H9 (cell line): ENCODE results near the gene SLC22A31. TPM values are rescaled to one million over a fixed set of nuclear protein-coding genes. Genes with fewer than 3 reads are reported as not detected.

Source experiments
- DNase-seq: peaks from one replicate; pipeline ENCODE4 v3.0.0-alpha.2; 2017
- H2AFZ ChIP-seq: one replicate; pipeline ENCODE4 v1.6.1; 2013; ENCODE audit warnings: mild to moderate bottlenecking, low read length, control low read depth, moderate library complexity
- H2AK5ac ChIP-seq: 2 replicates; pipeline ENCODE4 v1.6.1; 2013; ENCODE audit warnings: low read length, control low read depth, mixed read lengths; ENCODE audit not compliant: insufficient read length
- H2BK120ac ChIP-seq: one replicate; pipeline ENCODE4 v1.6.1; 2013; ENCODE audit warnings: low read depth, mild to moderate bottlenecking, low read length, control low read depth, inconsistent platforms; ENCODE audit not compliant: poor library complexity, severe bottlenecking
- H2BK12ac ChIP-seq: 2 replicates; pipeline ENCODE4 v1.6.1; 2013; ENCODE audit warnings: low read length, control low read depth, mixed read lengths, low read depth; ENCODE audit not compliant: insufficient read length
- H2BK15ac ChIP-seq: 2 replicates; pipeline ENCODE4 v1.6.1; 2013; ENCODE audit warnings: low read depth, low read length, control low read depth
- H2BK20ac ChIP-seq: one replicate; pipeline ENCODE4 v1.6.1; 2013; ENCODE audit warnings: low read depth, mild to moderate bottlenecking, low read length, control low read depth, inconsistent platforms; ENCODE audit not compliant: poor library complexity, severe bottlenecking
- H2BK5ac ChIP-seq: 2 replicates; pipeline ENCODE4 v1.6.1; 2013; ENCODE audit warnings: low read length, control low read depth, mixed read lengths; ENCODE audit not compliant: insufficient read length
- H3K14ac ChIP-seq: 2 replicates; pipeline ENCODE4 v1.6.1; 2013; ENCODE audit warnings: low read length, control low read depth; ENCODE audit not compliant: insufficient read depth
- H3K18ac ChIP-seq: 2 replicates; pipeline ENCODE4 v1.6.1; 2013; ENCODE audit warnings: low read depth, mild to moderate bottlenecking, mixed read lengths, low read length, control low read depth; ENCODE audit not compliant: insufficient read length
- H3K23ac ChIP-seq: 2 replicates; pipeline ENCODE4 v1.6.1; 2013; ENCODE audit warnings: low read length, control low read depth, mixed read lengths, low read depth; ENCODE audit not compliant: insufficient read length
- H3K23me2 ChIP-seq: 2 replicates; pipeline ENCODE4 v1.6.1; 2013; ENCODE audit warnings: low read depth, mild to moderate bottlenecking, mixed read lengths, low read length, control low read depth; ENCODE audit not compliant: insufficient read length, poor library complexity, severe bottlenecking
- H3K27ac ChIP-seq: 2 replicates; pipeline ENCODE4 v1.5.1; 2013; ENCODE audit warnings: low read length, control low read depth, mixed read lengths, low read depth; ENCODE audit not compliant: insufficient read length
- H3K27me3 ChIP-seq: 2 replicates; pipeline ENCODE4 v1.6.1; 2013; ENCODE audit warnings: low read length, control low read depth, inconsistent platforms; ENCODE audit not compliant: insufficient read depth
- H3K4ac ChIP-seq: 2 replicates; pipeline ENCODE4 v1.6.1; 2013; ENCODE audit warnings: low read depth, mild to moderate bottlenecking, control low read depth, inconsistent platforms, low read length, moderate library complexity
- H3K4me1 ChIP-seq: 2 replicates; pipeline ENCODE4 v1.6.1; 2013; ENCODE audit warnings: low read length, control low read depth, inconsistent platforms; ENCODE audit not compliant: insufficient read depth
- H3K4me2 ChIP-seq: 2 replicates; pipeline ENCODE4 v1.6.1; 2013; ENCODE audit warnings: low read length, control low read depth, mixed read lengths; ENCODE audit not compliant: insufficient read length, insufficient read depth
- H3K56ac ChIP-seq: 2 replicates; pipeline ENCODE4 v1.6.1; 2013; ENCODE audit warnings: low read depth, mild to moderate bottlenecking, mixed read lengths, low read length, control low read depth; ENCODE audit not compliant: insufficient read length
- H3K79me1 ChIP-seq: 2 replicates; pipeline ENCODE4 v1.6.1; 2013; ENCODE audit warnings: low read depth, mild to moderate bottlenecking, moderate library complexity, low read length, control low read depth, inconsistent platforms; ENCODE audit not compliant: insufficient read depth, poor library complexity, severe bottlenecking
- H3K79me2 ChIP-seq: 2 replicates; pipeline ENCODE4 v1.6.1; 2013; ENCODE audit warnings: low read length, control low read depth, inconsistent platforms; ENCODE audit not compliant: insufficient read depth
- H3K9ac ChIP-seq: 2 replicates; pipeline ENCODE4 v1.6.1; 2013; ENCODE audit warnings: low read length, control low read depth, mixed read lengths; ENCODE audit not compliant: insufficient read length; ENCODE audit errors: extremely low read depth
- H3K9me3 ChIP-seq: one replicate; pipeline ENCODE4 v1.6.1; 2013; ENCODE audit warnings: low read depth, low read length, inconsistent platforms; ENCODE audit not compliant: control insufficient read depth
- H3T11ph ChIP-seq: one replicate; pipeline ENCODE4 v1.6.1; 2013; ENCODE audit warnings: mild to moderate bottlenecking, low read length, control low read depth, inconsistent platforms
- H4K20me1 ChIP-seq: one replicate; pipeline ENCODE4 v1.6.1; 2013; ENCODE audit not compliant: control insufficient read depth, insufficient read length, insufficient read depth
- H4K5ac ChIP-seq: 2 replicates; pipeline ENCODE4 v1.6.1; 2013; ENCODE audit warnings: low read depth, mild to moderate bottlenecking, mixed read lengths, low read length, control low read depth; ENCODE audit not compliant: insufficient read length
- H4K8ac ChIP-seq: replicated peaks from 2 replicates; pipeline ENCODE4 v1.6.1; 2013; ENCODE audit warnings: low read length, control low read depth, mixed read lengths, low read depth; ENCODE audit not compliant: insufficient read length
- H4K91ac ChIP-seq: 2 replicates; pipeline ENCODE4 v1.6.1; 2013; ENCODE audit warnings: low read depth, mild to moderate bottlenecking, moderate library complexity, mixed read lengths, low read length, control low read depth; ENCODE audit not compliant: insufficient read length
- H3K27ac Mint-ChIP-seq, 3 experiments: 2 replicates in 2 of 3; 3 replicates in 1 of 3; pipeline ENCODE4 v1.8.0; 2020 to 2021; ENCODE audit warnings: mixed read lengths in 3 of 3, mild to moderate bottlenecking in 1 of 3, moderate library complexity in 1 of 3
- H3K27me3 Mint-ChIP-seq: 2 replicates; pipeline ENCODE4 v1.8.0; 2021; ENCODE audit warnings: low read depth, mild to moderate bottlenecking, moderate library complexity, mixed read lengths
- H3K36me3 Mint-ChIP-seq, 3 experiments: 2 replicates in 2 of 3; 3 replicates in 1 of 3; pipeline ENCODE4 v1.8.0; 2020 to 2021; ENCODE audit warnings: low read depth in 3 of 3, mixed read lengths in 3 of 3; ENCODE audit not compliant: insufficient read depth in 1 of 3
- H3K4me1 Mint-ChIP-seq, 2 experiments: 2 replicates each; pipeline ENCODE4 v1.8.0; 2020; ENCODE audit warnings: mixed read lengths in 2 of 2
- H3K4me3 Mint-ChIP-seq, 2 experiments: 2 replicates in 1 of 2; 3 replicates in 1 of 2; pipeline ENCODE4 v1.8.0; 2020 to 2021; ENCODE audit warnings: mild to moderate bottlenecking in 2 of 2, mixed read lengths in 2 of 2, moderate library complexity in 1 of 2
- H3K9me3 Mint-ChIP-seq, 2 experiments: 2 replicates in 1 of 2; 3 replicates in 1 of 2; pipeline ENCODE4 v1.8.0; 2020; ENCODE audit warnings: mild to moderate bottlenecking in 2 of 2, mixed read lengths in 2 of 2, moderate library complexity in 1 of 2
- CTCF ChIP-seq: fragments of 200-600 bp; sonication (generic); conservative IDR thresholded peaks from 3 replicates; pipeline ENCODE4 v1.8.0; 2021; ENCODE audit warnings: antibody characterized with exemption, mild to moderate bottlenecking
- WGBS: extraction: QIAGEN DNeasy Blood & Tissue Kit; methylation state at CpG from one replicate; pipeline ENCODE4 v1.1.7; 2013; ENCODE audit warnings: missing lambda C conversion rate, low lambda C conversion rate, mixed read lengths; ENCODE audit not compliant: insufficient read length; ENCODE audit errors: extremely low coverage; 5-methylcytosine and 5-hydroxymethylcytosine counted together
- total RNA-seq: library from RNA; stranded (reverse); gene quantifications from 2 replicates; pipeline ENCODE4 v1.2.1, GENCODE V29; 2021

Gene SLC22A31
- total RNA-seq, 1 experiment from 2014 or later, result 7.7 TPM

DNA sequence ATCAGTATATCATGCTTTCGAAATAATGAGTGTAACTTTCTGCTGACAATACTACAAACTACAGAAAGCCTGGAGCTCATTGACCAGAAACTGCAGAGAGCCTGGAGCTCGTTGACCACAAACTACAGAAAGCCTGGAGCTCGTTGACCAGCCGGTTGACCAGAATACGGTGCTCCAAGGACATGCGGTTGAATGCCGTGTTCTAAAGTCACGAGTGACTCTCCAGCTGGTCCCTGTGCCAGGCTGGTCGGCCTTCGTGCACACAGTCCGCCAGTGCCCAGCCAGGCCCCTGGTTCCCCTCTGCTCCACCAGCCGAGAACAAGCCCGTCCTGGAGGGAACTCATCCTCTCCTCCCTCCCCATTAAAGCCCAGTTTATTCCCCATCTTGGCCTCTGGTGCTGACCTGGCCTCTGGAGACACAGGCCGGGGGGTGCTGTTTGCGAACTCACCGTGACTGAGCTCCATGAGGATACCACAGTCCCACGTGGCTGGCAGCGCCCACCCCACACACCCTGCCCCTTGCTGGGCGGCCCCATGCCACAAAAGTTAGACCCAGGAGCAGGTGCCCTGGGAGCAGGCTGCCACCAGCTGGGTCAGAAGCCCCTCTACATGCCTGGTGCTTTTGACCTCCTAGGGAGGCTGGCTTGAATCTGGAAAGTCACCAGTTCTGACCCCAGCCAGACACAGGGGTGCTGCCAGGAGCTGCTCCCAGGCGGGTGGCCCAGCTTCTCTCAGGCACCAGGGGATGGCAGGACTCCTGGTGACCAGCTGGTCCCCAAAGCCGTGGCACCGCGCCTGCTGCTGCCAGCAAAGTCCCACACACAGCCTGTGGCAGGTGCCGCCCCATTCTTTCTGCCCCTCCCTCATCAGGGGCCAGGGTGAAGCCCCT, 44.2 kb downstream of the SLC22A31 start:
- H3K27me3 ChIP-seq, result no peaks in the 10 kb centered on the region
- no peak overlapping the region for H2BK5ac ChIP-seq
- no peak overlapping the region for H2BK15ac ChIP-seq
- H3K18ac ChIP-seq, result no peak overlapping the region
- no peak overlapping the region for H2BK20ac ChIP-seq
- H3K4me3 Mint-ChIP-seq, result no peak overlapping the region
- H2BK12ac ChIP-seq, result no peak overlapping the region
- no peak for TF ChIP-seq CTCF
- no peak overlapping the region for H3K23ac ChIP-seq
- H3K36me3 Mint-ChIP-seq, result peaks cover 2 to 9% (median 4%) of the 10 kb centered on the region in 3 experiments; a peak in 6 of 7 replicates
- H3K4me2 ChIP-seq, result no peak overlapping the region
- H3K4me1 ChIP-seq, result no peaks in the 10 kb centered on the region
- no peak overlapping the region for H2AK5ac ChIP-seq
- no peak overlapping the region for H3K9ac ChIP-seq
- no peaks in the 10 kb centered on the region for H3K79me1 ChIP-seq
- H3K9me3 Mint-ChIP-seq, result peaks cover 9 to 16% of the 10 kb centered on the region in 2 experiments
- H3K27ac Mint-ChIP-seq, result no peak overlapping the region; a peak in 1 of 7 replicates
- no peak overlapping the region for H2BK120ac ChIP-seq
- no peak for DNase-seq
- H3K27ac ChIP-seq, result no peak overlapping the region
- H4K91ac ChIP-seq, result no peak overlapping the region
- H3K56ac ChIP-seq, result no peak overlapping the region
- no peak overlapping the region for H2AFZ ChIP-seq
- H4K5ac ChIP-seq, result no peak overlapping the region
- H3K79me2 ChIP-seq, result no peaks in the 10 kb centered on the region
- H3K14ac ChIP-seq, result no peak overlapping the region; the same call in 1 of the 2 replicates
- no peak overlapping the region for H3T11ph ChIP-seq
- H4K8ac ChIP-seq, result no peak overlapping the region
- no CpG with 5 or more reads among the region's 24 CpGs for WGBS
- H3K27me3 Mint-ChIP-seq, result peaks cover 23% of the 10 kb centered on the region
- H3K9me3 ChIP-seq, result no peaks in the 10 kb centered on the region
- no peaks in the 10 kb centered on the region for H3K4me1 Mint-ChIP-seq
- no peaks in the 10 kb centered on the region for H3K23me2 ChIP-seq
- no peak overlapping the region for H3K4ac ChIP-seq
- H4K20me1 ChIP-seq, result no peaks in the 10 kb centered on the region
